GM19240 (cell line): ENCODE results near the gene TLK2.
"Not testable (repeated sequence)": the region's sequence is repeated elsewhere in the genome, so short reads cannot be mapped to it uniquely, and the experiment has no call there.

Source experiments
- DNase-seq: peaks from one replicate; pipeline ENCODE4 v3.0.0; 2011; ENCODE audit warnings: low spot score; ENCODE audit not compliant: insufficient read length

Gene TLK2

GRCh38 chr17:62558941-62559340 lies 80.3 kb downstream of the TLK2 start:
- DNase-seq: not testable (repeated sequence)

GRCh38 chr17:62560971-62561370 lies 82.3 kb downstream of the TLK2 start:
- DNase-seq: not testable (repeated sequence)

- DNase-seq: no peak
These were observed 84.0 kb downstream of the TLK2 start for GRCh38 chr17:62562656-62563055.

- no peak for DNase-seq
These were observed 87.2 kb downstream of the TLK2 start for GRCh38 chr17:62565817-62566216.

GRCh38 chr17:62566996-62567578 lies 88.5 kb downstream of the TLK2 start:
- no peak for DNase-seq

- DNase-seq: no peak
These were observed 93.9 kb downstream of the TLK2 start for GRCh38 chr17:62572488-62572887.

GRCh38 chr17:62572888-62573401 lies 94.3 kb downstream of the TLK2 start:
- no peak for DNase-seq

- DNase-seq: no peak
These were observed 95.0 kb downstream of the TLK2 start for GRCh38 chr17:62573480-62574117.

- DNase-seq: no peak
These were observed 97.8 kb downstream of the TLK2 start for GRCh38 chr17:62576382-62576781.

GRCh38 chr17:62578757-62579487 lies 100.3 kb downstream of the TLK2 start:
- no peak for DNase-seq

GRCh38 chr17:62580947-62581346 lies 102.3 kb downstream of the TLK2 start:
- no peak for DNase-seq

- DNase-seq: no peak
These were observed 103.1 kb downstream of the TLK2 start for GRCh38 chr17:62581764-62582163.

GRCh38 chr17:62587554-62587953 lies 108.9 kb downstream of the TLK2 start:
- DNase-seq: no peak

- DNase-seq: no peak
These were observed 109.5 kb downstream of the TLK2 start for GRCh38 chr17:62588109-62588508.

GRCh38 chr17:62591333-62591732 lies 112.7 kb downstream of the TLK2 start:
- DNase-seq: no peak

- not testable (repeated sequence) for DNase-seq
These were observed 113.2 kb downstream of the TLK2 start for GRCh38 chr17:62591822-62592221.

- DNase-seq: no peak
These were observed 113.9 kb downstream of the TLK2 start for GRCh38 chr17:62592341-62593099.

- DNase-seq: no peak
These were observed 116.9 kb downstream of the TLK2 start for GRCh38 chr17:62595484-62595883.

- DNase-seq: no peak
These were observed 118.0 kb downstream of the TLK2 start for GRCh38 chr17:62596662-62597061.

GRCh38 chr17:62597150-62597549 lies 118.5 kb downstream of the TLK2 start:
- no peak for DNase-seq

- no peak for DNase-seq
These were observed 119.3 kb downstream of the TLK2 start for GRCh38 chr17:62597920-62598319.
